Renal cortical epithelial cell (primary cell): ENCODE results near the gene TULP3. TPM values are rescaled to one million over a fixed set of nuclear protein-coding genes. Genes with fewer than 3 reads are reported as not detected.
A peak's percentile ranks its signal among the peaks of the same experiment; 100 is the strongest.

Experiments
- DNase-seq: peaks from one replicate; pipeline ENCODE4 v3.0.0-alpha.2; 2011; ENCODE audit warnings: low read depth
- total RNA-seq: library from RNA; depleted of rRNA; stranded (reverse); fragments of >200 nt; gene quantifications from 2 replicates; pipeline ENCODE4 v1.2.3, GENCODE V29; 2014

The TULP3 gene
- total RNA-seq, 1 donor from 2014 or later: 27.1 TPM

DNA sequence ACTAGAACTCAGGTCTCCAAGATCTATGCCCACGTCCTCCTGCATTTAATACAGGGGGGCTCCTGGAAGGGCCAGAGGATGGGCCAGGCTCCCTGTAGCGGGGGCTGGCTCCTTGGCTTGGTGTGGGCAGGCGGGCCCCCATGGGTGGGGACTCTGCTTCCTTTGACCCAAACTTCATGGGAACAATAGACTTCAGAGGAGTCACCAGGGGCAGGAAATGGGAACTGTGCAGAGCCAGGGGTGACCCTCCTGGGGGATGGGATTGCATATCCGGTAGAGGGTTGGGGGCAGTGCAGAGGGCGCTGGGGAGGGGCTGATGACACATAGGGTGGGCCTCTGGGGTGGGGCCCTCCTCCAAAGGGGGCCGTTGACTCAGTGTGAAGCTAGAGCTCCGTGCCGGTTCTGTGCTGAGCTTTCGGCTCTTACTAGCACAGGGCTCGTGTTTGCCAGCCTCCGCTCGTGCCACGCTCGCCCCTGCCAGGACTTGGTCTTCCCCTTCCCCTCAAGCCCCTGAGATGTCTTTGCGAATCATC lies 73.1 kb downstream of the TULP3 start:
- no peak for DNase-seq

DNA sequence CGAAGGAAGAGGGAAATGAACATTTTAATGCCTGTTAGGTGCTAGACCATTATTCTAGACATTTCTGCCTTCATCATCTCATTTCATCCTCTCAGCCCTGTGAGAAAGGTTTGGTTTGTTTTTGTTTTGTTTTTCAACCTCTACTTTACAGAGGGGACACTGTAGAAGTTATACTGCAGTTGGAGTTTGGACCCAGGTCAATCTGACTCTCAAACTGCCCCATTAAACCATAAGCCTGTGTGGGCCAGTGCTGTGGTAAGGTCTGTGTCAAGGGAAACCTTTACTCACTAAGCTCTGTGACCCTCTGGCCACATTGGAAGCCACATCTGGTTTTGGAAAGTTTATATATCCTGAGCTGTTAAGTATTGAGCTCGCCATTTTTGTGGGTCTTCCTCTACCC lies 77.0 kb downstream of the TULP3 start:
- no peak for DNase-seq

DNA sequence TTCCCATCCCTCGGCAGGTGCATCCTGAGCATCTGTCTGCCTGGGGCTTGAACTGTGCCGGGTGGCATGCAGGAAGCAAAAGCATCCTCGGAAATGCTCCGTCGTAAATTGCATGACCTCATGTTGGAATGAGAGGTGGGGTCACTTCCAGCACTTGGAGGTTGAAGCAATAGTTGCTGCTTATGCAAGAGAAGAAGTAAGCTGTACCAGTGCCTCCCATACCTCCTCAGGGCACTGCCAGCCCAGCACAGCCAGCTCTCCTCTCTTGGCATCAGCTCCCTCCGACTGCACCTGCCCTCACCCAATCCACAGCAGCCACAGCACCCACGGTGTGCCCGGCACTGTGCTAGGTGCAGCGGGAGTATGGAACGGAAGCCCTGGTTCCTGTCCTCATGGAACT lies 80.1 kb downstream of the TULP3 start:
- peak; percentile 35 for DNase-seq

DNA sequence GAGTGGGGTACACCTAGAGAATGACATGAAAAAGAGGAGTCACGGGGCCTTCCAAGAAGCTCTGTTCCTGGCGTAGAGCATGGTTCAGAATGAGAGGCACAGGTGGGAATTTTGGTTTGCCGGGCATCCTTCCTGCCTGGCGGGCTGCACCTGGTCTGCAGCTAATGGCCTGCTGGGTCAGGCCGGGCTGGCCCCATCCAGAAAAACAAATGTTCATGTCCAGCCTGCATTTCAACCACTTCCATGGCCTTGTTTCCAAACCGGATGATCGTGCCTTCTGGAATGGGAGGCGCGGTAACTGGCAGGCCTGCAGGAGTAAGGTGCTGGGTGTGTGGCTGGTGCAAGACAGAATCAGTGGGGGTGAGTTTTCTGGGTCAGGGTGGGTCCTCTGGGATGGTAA lies 82.9 kb downstream of the TULP3 start:
- no peak for DNase-seq

DNA sequence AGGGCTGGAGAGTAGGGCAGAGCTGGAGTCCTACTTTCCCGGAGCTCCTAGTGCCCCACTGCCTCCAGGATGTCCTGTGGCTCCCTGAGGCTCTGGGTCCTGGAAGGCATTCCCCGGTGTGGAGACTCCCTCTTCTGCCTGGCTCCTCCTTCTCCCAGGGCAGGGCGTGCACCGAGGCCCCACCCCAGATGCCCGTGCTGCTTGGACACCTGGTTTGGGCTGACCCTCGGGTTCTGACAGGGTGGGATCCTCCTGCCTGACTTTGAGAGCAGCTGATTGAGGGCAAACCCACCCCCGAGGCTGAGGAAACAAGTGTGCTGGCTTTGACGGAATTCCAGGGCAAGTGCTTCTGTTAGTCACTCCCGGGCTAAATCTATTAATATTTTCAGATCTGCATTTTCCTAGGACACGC lies 83.9 kb downstream of the TULP3 start:
- DNase-seq: peak; percentile 32

DNA sequence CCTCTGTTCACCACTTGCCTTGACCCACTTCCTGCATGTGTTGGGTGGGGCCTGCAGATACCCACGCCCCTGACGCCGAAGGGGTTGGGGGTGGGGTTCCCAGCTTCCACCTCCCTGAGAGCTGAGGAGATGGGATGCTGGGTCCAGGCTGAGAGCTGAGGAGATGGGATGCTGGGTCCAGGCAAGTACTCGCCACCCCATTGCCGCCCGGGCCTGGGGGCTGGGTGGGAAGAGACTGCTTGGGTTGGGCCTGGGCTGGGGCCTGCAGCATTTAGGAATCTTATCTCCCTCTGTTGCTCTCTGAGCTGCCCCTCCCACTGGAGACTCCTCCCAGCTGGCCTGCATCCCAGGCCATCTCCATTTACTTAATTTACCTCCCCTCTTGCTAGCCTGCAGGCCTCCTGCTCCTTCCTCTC lies 85.9 kb downstream of the TULP3 start:
- no peak for DNase-seq

DNA sequence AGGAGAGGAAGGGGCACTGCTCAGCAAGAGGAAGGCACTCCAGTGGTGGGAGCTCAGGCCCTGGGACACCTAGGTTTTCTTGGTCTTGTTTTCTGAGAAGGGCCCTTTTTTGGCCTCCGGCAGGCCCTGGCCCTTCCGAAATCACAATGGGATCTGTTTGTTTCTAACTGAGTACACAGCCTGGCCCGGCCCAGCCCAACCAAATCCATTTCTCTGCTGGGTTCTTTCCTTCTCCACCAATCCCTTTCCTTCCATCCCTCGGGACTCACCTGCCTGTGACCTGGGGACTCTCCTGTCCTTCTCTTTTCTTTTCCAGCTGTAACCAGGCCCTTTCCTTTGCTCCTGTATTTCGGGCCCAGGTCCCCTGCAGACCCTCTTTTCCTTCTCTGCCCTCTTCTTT lies 87.1 kb downstream of the TULP3 start:
- no peak for DNase-seq

DNA sequence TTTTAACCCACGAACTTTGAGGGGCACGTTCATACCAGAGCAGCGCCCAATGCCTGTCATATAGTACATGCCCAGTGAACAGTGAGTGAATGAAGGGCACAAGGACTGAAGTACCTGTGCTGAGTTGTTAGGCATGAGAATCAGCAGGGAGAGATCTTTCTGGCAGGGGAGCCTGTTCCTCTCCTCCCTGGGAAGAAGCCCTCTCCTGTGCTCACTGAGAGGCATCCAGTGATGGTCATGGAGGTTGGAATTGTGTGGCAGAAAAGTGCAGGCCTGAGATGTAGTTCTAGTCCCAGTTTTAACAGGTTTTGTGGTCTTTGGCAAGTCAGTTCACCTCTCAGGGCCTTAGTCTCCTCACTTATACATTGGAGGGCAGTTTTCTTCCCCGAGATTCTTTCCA lies 89.1 kb downstream of the TULP3 start:
- DNase-seq: no peak

DNA sequence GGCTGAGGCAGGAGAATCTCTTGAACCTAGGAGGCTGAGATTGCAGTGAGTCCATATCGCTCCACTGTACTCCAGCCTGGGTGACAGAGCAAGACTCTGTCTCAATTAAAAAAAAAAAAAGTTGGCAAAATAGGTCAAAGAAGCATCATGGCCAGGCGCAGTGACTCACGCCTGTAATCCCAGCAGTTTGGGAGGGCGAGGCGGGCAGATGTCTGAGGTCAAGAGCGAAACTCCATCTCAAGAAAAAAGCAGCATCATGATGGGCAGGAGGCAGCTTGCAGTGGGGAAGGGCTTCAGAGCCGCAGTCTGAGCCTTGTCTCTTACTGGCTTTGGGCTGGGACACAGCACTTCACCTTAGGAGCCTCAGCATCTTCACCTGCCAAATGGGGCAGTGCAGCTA lies 89.9 kb downstream of the TULP3 start:
- no peak for DNase-seq

DNA sequence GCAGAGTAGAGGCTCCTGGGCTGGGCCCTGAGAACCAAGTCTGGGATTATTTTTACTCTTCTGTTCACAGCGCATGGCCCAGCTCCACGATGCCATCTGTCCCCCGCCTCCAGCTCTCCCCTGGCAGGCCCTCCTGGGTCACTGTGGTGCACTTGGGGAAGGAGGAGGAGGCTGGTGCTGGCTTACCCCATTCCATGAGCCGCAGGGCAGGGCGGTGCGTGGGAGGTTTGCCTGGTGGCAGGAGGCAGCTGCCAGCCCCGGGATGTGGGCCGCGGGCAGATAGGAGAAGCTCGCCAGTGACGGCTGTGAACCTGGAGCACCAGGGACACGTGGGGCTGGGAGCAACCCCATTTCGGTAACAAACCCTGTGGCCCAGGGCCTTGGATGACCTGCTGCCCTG lies 91.7 kb downstream of the TULP3 start:
- DNase-seq: no peak

DNA sequence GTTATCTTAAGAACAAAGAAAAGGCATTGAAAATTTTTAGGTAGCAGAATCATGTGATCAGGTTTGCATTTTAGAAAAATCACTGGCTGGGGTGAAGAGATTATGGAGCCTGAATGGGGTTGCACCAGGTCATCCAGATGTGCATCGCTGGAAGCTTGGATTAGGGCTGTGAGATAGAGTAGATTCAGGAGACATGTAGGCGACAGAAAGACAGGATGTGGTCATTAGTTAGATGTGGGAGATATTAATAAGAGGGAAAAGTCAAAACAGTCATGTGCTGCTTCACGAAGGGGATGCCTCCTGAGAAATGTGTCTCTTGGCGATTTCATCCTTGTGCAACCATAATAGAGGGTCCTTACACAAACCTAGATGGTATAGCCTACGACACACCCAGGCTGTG lies 93.6 kb downstream of the TULP3 start:
- DNase-seq: no peak

DNA sequence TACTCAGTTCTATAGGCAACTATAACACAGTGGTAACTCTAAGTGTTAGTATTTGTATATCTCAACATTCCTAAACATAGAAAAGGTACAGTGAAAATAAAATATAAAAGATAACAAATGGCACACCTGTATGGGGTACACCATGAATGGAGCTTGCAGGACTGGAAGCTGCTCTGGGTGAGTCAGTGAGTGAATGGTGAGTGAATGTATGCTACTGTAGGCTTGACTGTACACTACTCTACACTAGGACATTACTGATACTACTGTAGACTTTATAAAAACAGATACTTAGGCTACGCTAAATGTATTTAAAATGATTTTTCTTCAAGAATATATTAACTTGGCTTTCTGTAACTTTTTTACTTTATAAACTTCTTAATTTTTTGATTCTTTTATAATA lies 94.0 kb downstream of the TULP3 start:
- no peak for DNase-seq

DNA sequence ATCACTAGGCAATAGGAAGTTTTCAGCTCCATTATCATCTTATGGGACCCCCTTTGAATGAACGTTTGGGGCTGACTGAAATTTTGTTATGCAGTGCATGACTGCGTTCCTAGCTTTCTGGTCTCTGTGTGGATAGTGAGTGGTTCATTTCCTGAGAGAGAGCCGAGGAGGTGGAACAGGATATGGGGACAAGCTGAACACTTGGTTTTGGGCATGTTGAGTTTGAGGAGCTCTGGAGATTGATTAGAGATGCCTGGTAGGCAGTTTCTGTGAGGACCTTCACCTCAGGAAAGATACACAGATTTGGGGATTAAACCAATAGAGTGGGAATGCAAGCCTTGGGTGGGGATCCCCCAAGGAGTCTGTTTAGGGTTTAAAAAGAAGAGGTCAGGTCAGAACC lies 96.2 kb downstream of the TULP3 start:
- DNase-seq: no peak

DNA sequence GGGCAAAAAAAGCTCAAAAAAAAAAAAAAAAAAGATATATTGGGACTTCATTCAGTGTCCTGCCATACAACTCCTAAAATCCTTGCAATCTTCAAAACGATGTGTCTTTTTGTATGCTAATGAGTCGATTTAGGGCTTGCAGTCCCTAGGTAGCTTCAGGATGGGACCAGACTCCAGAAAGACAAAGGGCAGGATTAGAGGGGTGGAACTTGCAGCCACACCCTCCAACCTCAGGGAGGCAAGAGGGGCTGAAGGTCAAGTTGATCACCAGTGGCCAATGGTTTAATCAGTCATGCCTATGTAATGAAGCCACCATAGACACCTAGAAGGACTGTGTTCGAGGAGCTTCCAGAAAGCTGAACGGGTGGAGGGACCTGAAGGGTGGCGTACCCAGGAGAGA lies 97.8 kb downstream of the TULP3 start:
- DNase-seq: no peak

Other genes with a start within 250 kb of the TULP3 start
- gene FKBP4, start 95.9 kb upstream of the TULP3 start, total RNA-seq: 54.2 and 87.5 TPM in 2 replicates
- 7.8 and 21.2 TPM in 2 replicates for gene ITFG2, start 78.2 kb upstream of the TULP3 start, total RNA-seq
- gene NRIP2, start 55.9 kb upstream of the TULP3 start, total RNA-seq: not detected in 2 replicates
- not detected in 2 replicates for gene TEX52, start 33.9 kb upstream of the TULP3 start, total RNA-seq
- gene FOXM1, start 13.7 kb upstream of the TULP3 start, total RNA-seq: 0.60 and 4.9 TPM in 2 replicates
- 18.0 and 22.7 TPM in 2 replicates for gene RHNO1, start 13.7 kb upstream of the TULP3 start, total RNA-seq
- 9.7 and 15.3 TPM in 2 replicates for gene TEAD4, start 68.5 kb downstream of the TULP3 start, total RNA-seq
- gene TSPAN9, start 186.5 kb downstream of the TULP3 start, total RNA-seq: 24.7 and 91.3 TPM in 2 replicates